ENCODE measurements around the gene PHC2.

PHC2 gene

GRCh38 chr1:33442141-33442540, 11.2 kb upstream of the PHC2 start:
- no peaks in the 10 kb centered on the region for H3K9me3 ChIP-seq

GRCh38 chr1:33441088-33441745, 10.3 kb upstream of the PHC2 start:
- Histone ChIP-seq H3K36me3 (no peaks in the 10 kb centered on the region), H3K9me3 (no peaks in the 10 kb centered on the region), H3K27me3 (no peaks in the 10 kb centered on the region), H3K4me3 (no peak overlapping the region), H3K27ac (no peak overlapping the region), H3K4me1 (no peaks in the 10 kb centered on the region)
- DNase-seq: no peak
- intact Hi-C loops (cut with DNase I; ENCODE audit: low total_unique reads): no loop called here
- TF ChIP-seq CTCF (IDR thresholded peaks at IDR 0.05): no peak

More at GRCh38 chr1:33442141-33442540, 11.2 kb upstream of the PHC2 start:
- no peak for TF ChIP-seq CTCF (IDR thresholded peaks at IDR 0.05)
- Histone ChIP-seq H3K4me1 (no peaks in the 10 kb centered on the region), H3K27me3 (no peaks in the 10 kb centered on the region), H3K36me3 (no peaks in the 10 kb centered on the region), H3K4me3 (no peak overlapping the region), H3K27ac (no peak overlapping the region)
- intact Hi-C loops (cut with DNase I; ENCODE audit: low total_unique reads): no loop called here
- no peak for DNase-seq

GRCh38 chr1:33439662-33440061, 8.8 kb upstream of the PHC2 start:
- DNase-seq: no peak
- Histone ChIP-seq H3K36me3 (no peaks in the 10 kb centered on the region), H3K4me3 (no peak overlapping the region), H3K4me1 (no peaks in the 10 kb centered on the region), H3K9me3 (no peaks in the 10 kb centered on the region), H3K27me3 (no peaks in the 10 kb centered on the region), H3K27ac (no peak overlapping the region)
- intact Hi-C loops (cut with DNase I; ENCODE audit: low total_unique reads): no loop called here
- TF ChIP-seq CTCF (IDR thresholded peaks at IDR 0.05): no peak

GRCh38 chr1:33438364-33439160, 7.7 kb upstream of the PHC2 start:
- Histone ChIP-seq H3K27me3 (no peaks in the 10 kb centered on the region), H3K9me3 (no peaks in the 10 kb centered on the region), H3K27ac (no peak overlapping the region), H3K4me3 (no peak overlapping the region), H3K4me1 (peaks cover 0 to under 1% (median 0%) of the 10 kb centered on the region in 4 donors), H3K36me3 (no peaks in the 10 kb centered on the region)
- no peak for TF ChIP-seq CTCF (IDR thresholded peaks at IDR 0.05)
- intact Hi-C loops (cut with DNase I; ENCODE audit: low total_unique reads): no loop called here
- DNase-seq: no peak

GRCh38 chr1:33436557-33437285, 5.8 kb upstream of the PHC2 start:
- Histone ChIP-seq H3K9me3 (no peaks in the 10 kb centered on the region), H3K4me1 (peaks cover 0 to 4% (median 0%) of the 10 kb centered on the region in 4 donors), H3K36me3 (no peaks in the 10 kb centered on the region), H3K4me3 (no peak overlapping the region), H3K27me3 (no peaks in the 10 kb centered on the region), H3K27ac (no peak overlapping the region)
- no peak for TF ChIP-seq CTCF (IDR thresholded peaks at IDR 0.05)
- DNase-seq: no peak
- intact Hi-C loops (cut with DNase I; ENCODE audit: low total_unique reads): no loop called here
